Trophoblast cell (in vitro differentiated cells and primary cell): ENCODE data around the gene HRH1.

Experiments
- DNase-seq, 2 donors: peaks; one replicate each; pipeline ENCODE4 v3.0.0-alpha.2; 2016
- H2AFZ ChIP-seq: 2 replicates; pipeline ENCODE4 v1.6.1; 2013; ENCODE audit warnings: low read length, moderate library complexity, mild to moderate bottlenecking; ENCODE audit not compliant: insufficient read depth, poor library complexity
- H2AK5ac ChIP-seq: 2 replicates; pipeline ENCODE4 v1.6.1; 2013; ENCODE audit warnings: mild to moderate bottlenecking, low read length
- H2BK120ac ChIP-seq: 2 replicates; pipeline ENCODE4 v1.6.1; 2013; ENCODE audit warnings: low read length, mild to moderate bottlenecking, moderate library complexity; ENCODE audit not compliant: insufficient read depth, poor library complexity
- H2BK12ac ChIP-seq: 2 replicates; pipeline ENCODE4 v1.6.1; 2013; ENCODE audit warnings: mild to moderate bottlenecking, low read length, moderate library complexity
- H2BK5ac ChIP-seq: 2 replicates; pipeline ENCODE4 v1.6.1; 2013; ENCODE audit warnings: low read length, low read depth, moderate library complexity, mild to moderate bottlenecking; ENCODE audit not compliant: poor library complexity
- H3K14ac ChIP-seq: 2 replicates; pipeline ENCODE4 v1.6.1; 2013; ENCODE audit warnings: mild to moderate bottlenecking, low read length
- H3K18ac ChIP-seq: 2 replicates; pipeline ENCODE4 v1.6.1; 2013; ENCODE audit warnings: mild to moderate bottlenecking, low read length
- H3K23ac ChIP-seq: 2 replicates; pipeline ENCODE4 v1.6.1; 2013; ENCODE audit warnings: low read length
- H3K27ac ChIP-seq: 2 replicates; pipeline ENCODE4 v1.5.1; 2013; ENCODE audit warnings: low read depth, mild to moderate bottlenecking, inconsistent platforms, low read length, moderate library complexity
- H3K27me3 ChIP-seq: 2 replicates; pipeline ENCODE4 v1.6.1; 2013; ENCODE audit warnings: inconsistent platforms, mild to moderate bottlenecking, low read length, moderate library complexity; ENCODE audit not compliant: insufficient read depth
- H3K36me3 ChIP-seq, 2 experiments: 1 replicate in 1 of 2; 2 replicates in 1 of 2; pipeline ENCODE4 v1.6.1; 2013; ENCODE audit warnings: low read length in 2 of 2, mild to moderate bottlenecking in 2 of 2, moderate library complexity in 1 of 2; ENCODE audit not compliant: insufficient read depth in 2 of 2, control insufficient read depth in 1 of 2
- H3K4ac ChIP-seq: 2 replicates; pipeline ENCODE4 v1.6.1; 2013; ENCODE audit warnings: low read depth, mild to moderate bottlenecking, low read length, moderate library complexity
- H3K4me1 ChIP-seq, 2 experiments: 1 replicate in 1 of 2; 2 replicates in 1 of 2; pipeline ENCODE4 v1.6.1; 2013; ENCODE audit warnings: low read length in 2 of 2, mild to moderate bottlenecking in 2 of 2, moderate library complexity in 1 of 2; ENCODE audit not compliant: insufficient read depth in 2 of 2, control insufficient read depth in 1 of 2
- H3K4me2 ChIP-seq: 2 replicates; pipeline ENCODE4 v1.6.1; 2013; ENCODE audit warnings: inconsistent platforms, mild to moderate bottlenecking, low read length, moderate library complexity
- H3K4me3 ChIP-seq: 2 replicates; pipeline ENCODE4 v1.5.1; 2013; ENCODE audit warnings: mild to moderate bottlenecking, low read depth, low read length, inconsistent platforms
- H3K79me1 ChIP-seq: one replicate; pipeline ENCODE4 v1.6.1; 2013; ENCODE audit warnings: low read length
- H3K79me2 ChIP-seq: 2 replicates; pipeline ENCODE4 v1.6.1; 2013; ENCODE audit warnings: low read length, mild to moderate bottlenecking; ENCODE audit not compliant: control insufficient read depth, insufficient read depth, poor library complexity
- H3K9ac ChIP-seq: 2 replicates; pipeline ENCODE4 v1.6.1; 2013; ENCODE audit warnings: mild to moderate bottlenecking, low read length
- H3K9me3 ChIP-seq: 2 replicates; pipeline ENCODE4 v1.6.1; 2013; ENCODE audit warnings: low read depth, mild to moderate bottlenecking, control low read depth, inconsistent platforms, low read length; ENCODE audit not compliant: insufficient read depth
- H4K12ac ChIP-seq: 2 replicates; pipeline ENCODE4 v1.6.1; 2013; ENCODE audit warnings: low read depth, mild to moderate bottlenecking, low read length, moderate library complexity
- H4K8ac ChIP-seq: 2 replicates; pipeline ENCODE4 v1.6.1; 2013; ENCODE audit warnings: low read depth, mild to moderate bottlenecking, low read length, moderate library complexity
- H4K91ac ChIP-seq: one replicate; pipeline ENCODE4 v1.6.1; 2013; ENCODE audit warnings: low read depth, mild to moderate bottlenecking, low read length, moderate library complexity
- WGBS: extraction: QIAGEN DNeasy Blood & Tissue Kit; methylation state at CpG from one replicate; pipeline ENCODE4 v1.1.7; 2013; ENCODE audit warnings: missing lambda C conversion rate; ENCODE audit not compliant: insufficient read length, insufficient coverage; ENCODE audit errors: extremely low coverage; 5-methylcytosine and 5-hydroxymethylcytosine counted together

Gene HRH1

GRCh38 chr3:11206316-11206715, 52.0 kb downstream of the HRH1 start:
- no peak for DNase-seq
- no peaks in the 10 kb centered on the region for H3K27me3 ChIP-seq
- H2BK120ac ChIP-seq: no peak overlapping the region
- no CpG with 5 or more reads among the region's 8 CpGs for WGBS
- H3K79me2 ChIP-seq: no peaks in the 10 kb centered on the region
- no peak overlapping the region for H2AK5ac ChIP-seq
- no peak overlapping the region for H4K12ac ChIP-seq
- no peak overlapping the region for H3K14ac ChIP-seq
- no peak overlapping the region for H3K9ac ChIP-seq
- H3K18ac ChIP-seq: no peak overlapping the region
- H3K4me1 ChIP-seq: peaks cover 0 to 5% of the 10 kb centered on the region in 2 experiments
- H3K23ac ChIP-seq: no peak overlapping the region
- no peak overlapping the region for H3K4me3 ChIP-seq
- H3K27ac ChIP-seq: no peak overlapping the region
- no peak overlapping the region for H2BK5ac ChIP-seq
- no peak overlapping the region for H4K91ac ChIP-seq
- H3K4me2 ChIP-seq: no peak overlapping the region
- no peak overlapping the region for H2BK12ac ChIP-seq
- H3K9me3 ChIP-seq: no peaks in the 10 kb centered on the region
- no peak overlapping the region for H4K8ac ChIP-seq
- no peak overlapping the region for H3K4ac ChIP-seq
- H3K79me1 ChIP-seq: no peaks in the 10 kb centered on the region
- H2AFZ ChIP-seq: no peak overlapping the region
- no peaks in the 10 kb centered on the region for H3K36me3 ChIP-seq

- Histone ChIP-seq H3K18ac (no peak overlapping the region), H3K9me3 (no peaks in the 10 kb centered on the region), H3K9ac (no peak overlapping the region), H2BK12ac (no peak overlapping the region), H2AK5ac (no peak overlapping the region), H4K91ac (no peak overlapping the region), H3K36me3 (no peaks in the 10 kb centered on the region), H4K8ac (no peak overlapping the region), H2BK5ac (no peak overlapping the region), H3K27me3 (no peaks in the 10 kb centered on the region), H2AFZ (no peak overlapping the region), H3K4me3 (no peak overlapping the region), H3K79me1 (no peaks in the 10 kb centered on the region), H3K79me2 (no peaks in the 10 kb centered on the region), H3K4ac (no peak overlapping the region), H3K27ac (no peak overlapping the region), H3K23ac (no peak overlapping the region), H2BK120ac (no peak overlapping the region), H4K12ac (no peak overlapping the region), H3K4me2 (no peak overlapping the region), H3K4me1 (peaks cover 3 to 6% of the 10 kb centered on the region in 2 experiments), H3K14ac (no peak overlapping the region)
- DNase-seq: no peak
- no CpG with 5 or more reads among the region's 8 CpGs for WGBS
Measured at GRCh38 chr3:11206953-11207352, 52.7 kb downstream of the HRH1 start.

DNA sequence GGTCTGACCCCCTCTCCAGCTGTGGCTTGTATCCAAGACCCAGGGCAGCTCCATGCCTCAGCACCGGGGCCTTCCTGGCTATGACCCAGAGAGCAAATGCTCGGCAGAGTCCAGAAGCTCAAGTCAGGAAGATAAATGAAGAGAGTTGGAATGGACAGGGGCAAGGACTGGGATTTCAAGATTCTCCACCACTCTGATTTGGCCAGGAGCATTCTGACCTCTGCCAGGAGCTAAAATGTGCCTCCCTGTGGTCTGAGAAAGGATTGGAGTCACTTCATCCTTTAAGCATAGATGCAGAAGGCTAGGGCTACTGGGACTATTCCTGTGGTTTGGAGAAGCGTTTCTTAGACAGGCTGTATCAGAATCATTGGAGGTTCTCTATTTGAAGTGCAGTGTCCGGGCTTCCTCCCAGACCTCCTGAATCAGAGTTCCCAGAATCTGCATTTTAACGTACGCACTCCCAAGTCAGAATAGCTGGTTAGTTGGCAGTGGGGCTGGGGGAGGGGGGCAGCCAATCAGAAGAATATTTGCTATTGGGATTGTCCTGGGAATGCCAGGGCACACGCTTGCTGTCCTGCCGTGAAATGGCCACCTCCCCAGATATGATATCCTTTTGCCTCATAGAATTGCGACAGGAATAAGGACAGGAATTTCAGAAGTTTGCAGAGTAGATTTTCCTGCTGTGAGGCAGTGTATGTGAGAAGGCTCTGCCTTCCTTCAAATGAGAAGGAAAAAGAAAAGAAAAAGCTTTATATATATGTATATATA, 57.4 kb downstream of the HRH1 start:
- no peak for DNase-seq
- Histone ChIP-seq H3K4me2 (no peak overlapping the region), H4K12ac (no peak overlapping the region), H3K9ac (no peak overlapping the region), H2BK5ac (no peak overlapping the region), H2AFZ (no peak overlapping the region), H3K18ac (no peak overlapping the region), H4K8ac (no peak overlapping the region), H3K79me1 (no peaks in the 10 kb centered on the region), H3K14ac (no peak overlapping the region), H2BK120ac (no peak overlapping the region), H3K4ac (no peak overlapping the region), H3K4me3 (no peak overlapping the region), H3K79me2 (no peaks in the 10 kb centered on the region), H3K27ac (no peak overlapping the region), H2AK5ac (no peak overlapping the region), H3K9me3 (no peaks in the 10 kb centered on the region), H3K23ac (no peak overlapping the region), H3K27me3 (no peaks in the 10 kb centered on the region), H2BK12ac (no peak overlapping the region), H3K4me1 (peaks cover 4 to 10% of the 10 kb centered on the region in 2 experiments), H4K91ac (no peak overlapping the region), H3K36me3 (no peaks in the 10 kb centered on the region)
- WGBS: no CpG with 5 or more reads among the region's 9 CpGs

- no peaks in the 10 kb centered on the region for H3K79me1 ChIP-seq
- no peak overlapping the region for H4K12ac ChIP-seq
- H2AFZ ChIP-seq: no peak overlapping the region
- no peak overlapping the region for H2BK5ac ChIP-seq
- peaks cover 4 to 10% of the 10 kb centered on the region in 2 experiments for H3K4me1 ChIP-seq
- no peak overlapping the region for H3K14ac ChIP-seq
- H3K9me3 ChIP-seq: no peaks in the 10 kb centered on the region
- no peak overlapping the region for H3K9ac ChIP-seq
- H3K79me2 ChIP-seq: no peaks in the 10 kb centered on the region
- no peak overlapping the region for H3K27ac ChIP-seq
- H3K23ac ChIP-seq: no peak overlapping the region
- H3K4me2 ChIP-seq: no peak overlapping the region
- H2BK12ac ChIP-seq: no peak overlapping the region
- no peak overlapping the region for H3K18ac ChIP-seq
- no peak overlapping the region for H3K4me3 ChIP-seq
- H2AK5ac ChIP-seq: no peak overlapping the region
- H4K91ac ChIP-seq: no peak overlapping the region
- no CpG with 5 or more reads among the region's 3 CpGs for WGBS
- no peaks in the 10 kb centered on the region for H3K27me3 ChIP-seq
- no peak overlapping the region for H4K8ac ChIP-seq
- H3K36me3 ChIP-seq: no peaks in the 10 kb centered on the region
- H3K4ac ChIP-seq: no peak overlapping the region
- H2BK120ac ChIP-seq: no peak overlapping the region
- DNase-seq: peak; percentile 16 to 66
Measured at GRCh38 chr3:11212299-11212608, 58.0 kb downstream of the HRH1 start.
